GM12801 (cell line): ENCODE results near the gene FGG.

ENCODE experiments used
- TF ChIP-seq, protein P1 (sequence below): IDR thresholded peaks from one replicate; pipeline ENCODE4 v1.5.1; 2011; ENCODE audit warnings: control low read depth; ENCODE audit not compliant: insufficient read length; ENCODE audit errors: extremely low read depth

Gene FGG

DNA sequence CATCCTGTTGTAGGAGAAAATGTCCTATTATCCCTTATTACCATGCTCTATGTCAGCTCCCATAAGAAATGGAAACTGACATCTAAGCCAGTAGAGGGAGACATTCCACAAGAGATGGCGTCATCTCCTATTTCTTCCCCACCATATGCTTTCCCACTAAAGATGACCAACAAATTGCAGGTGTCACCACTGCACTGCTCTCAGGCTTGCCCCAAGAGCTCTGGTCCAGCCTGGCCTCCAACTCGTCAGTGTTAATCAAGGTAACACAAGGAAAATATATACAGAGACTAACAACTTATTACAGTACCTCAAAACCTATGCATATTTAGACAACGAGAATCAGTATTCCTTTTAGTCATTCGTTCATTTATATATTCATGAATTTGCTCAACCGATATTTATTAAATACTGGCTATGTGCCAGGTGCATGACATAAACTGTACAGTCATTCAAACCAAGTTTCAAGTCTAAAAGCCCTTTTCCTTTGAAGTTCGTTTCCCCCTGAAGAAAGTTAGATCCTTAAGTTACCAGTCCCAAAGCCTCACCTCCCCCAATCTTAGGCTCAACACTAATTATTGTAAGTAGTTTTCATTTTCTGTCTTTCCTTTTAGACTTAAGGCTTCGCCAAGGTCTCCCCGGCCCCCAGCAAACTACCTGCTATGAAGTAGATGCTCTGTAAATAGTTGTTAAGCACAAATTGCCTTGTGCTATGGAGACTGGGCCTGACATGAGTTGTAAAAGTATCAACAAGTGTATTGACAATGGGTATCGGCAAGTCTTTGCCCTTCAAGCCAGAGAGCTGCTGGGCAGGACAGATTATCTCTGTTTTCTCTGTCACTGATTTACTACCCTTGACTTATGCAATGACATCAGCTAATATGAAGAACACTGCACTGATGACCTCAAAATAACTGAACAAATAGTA lies 52.7 kb downstream of the FGG start:
- TF ChIP-seq, protein P1, sequence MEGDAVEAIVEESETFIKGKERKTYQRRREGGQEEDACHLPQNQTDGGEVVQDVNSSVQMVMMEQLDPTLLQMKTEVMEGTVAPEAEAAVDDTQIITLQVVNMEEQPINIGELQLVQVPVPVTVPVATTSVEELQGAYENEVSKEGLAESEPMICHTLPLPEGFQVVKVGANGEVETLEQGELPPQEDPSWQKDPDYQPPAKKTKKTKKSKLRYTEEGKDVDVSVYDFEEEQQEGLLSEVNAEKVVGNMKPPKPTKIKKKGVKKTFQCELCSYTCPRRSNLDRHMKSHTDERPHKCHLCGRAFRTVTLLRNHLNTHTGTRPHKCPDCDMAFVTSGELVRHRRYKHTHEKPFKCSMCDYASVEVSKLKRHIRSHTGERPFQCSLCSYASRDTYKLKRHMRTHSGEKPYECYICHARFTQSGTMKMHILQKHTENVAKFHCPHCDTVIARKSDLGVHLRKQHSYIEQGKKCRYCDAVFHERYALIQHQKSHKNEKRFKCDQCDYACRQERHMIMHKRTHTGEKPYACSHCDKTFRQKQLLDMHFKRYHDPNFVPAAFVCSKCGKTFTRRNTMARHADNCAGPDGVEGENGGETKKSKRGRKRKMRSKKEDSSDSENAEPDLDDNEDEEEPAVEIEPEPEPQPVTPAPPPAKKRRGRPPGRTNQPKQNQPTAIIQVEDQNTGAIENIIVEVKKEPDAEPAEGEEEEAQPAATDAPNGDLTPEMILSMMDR: no peak

DNA sequence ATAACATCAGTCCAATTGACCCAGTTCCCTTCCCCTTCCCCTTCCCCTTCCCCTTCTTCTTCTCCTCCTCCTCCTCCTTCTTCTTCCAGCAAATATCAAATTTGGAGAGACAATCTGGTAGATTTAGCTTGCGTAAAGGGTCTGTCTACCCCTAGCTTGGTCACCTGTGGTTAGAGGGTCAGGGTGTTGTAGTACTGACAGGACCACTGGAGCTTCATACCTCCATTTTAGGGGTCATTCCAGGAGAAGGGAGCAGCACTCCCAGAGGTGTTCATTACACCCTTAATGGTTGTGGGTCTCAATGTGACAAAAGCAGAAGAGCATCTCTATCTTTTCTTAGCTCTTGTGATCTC lies 53.3 kb downstream of the FGG start:
- TF ChIP-seq, protein P1: no peak
